Measurements from ENCODE around the gene RARB. TPM values are rescaled to one million over a fixed set of nuclear protein-coding genes. Genes with fewer than 3 reads are reported as not detected.
A peak's percentile ranks its signal among the peaks of the same experiment; 100 is the strongest.

The RARB gene
- total RNA-seq, 1 donor from 2014 or later = 1.8 TPM

- H3K4me3 ChIP-seq = no peak overlapping the region
- H3K4me2 ChIP-seq = no peak overlapping the region
- no peak overlapping the region for H2AFZ ChIP-seq (replicated peaks)
- Mint-ChIP-seq H3K36me3 (no peaks in the 10 kb centered on the region), H3K4me3 (no peak overlapping the region), H3K9me3 (no peaks in the 10 kb centered on the region), H3K27me3 (ENCODE audit: insufficient read depth, low read depth) (peaks cover 12% of the 10 kb centered on the region), H3K4me1 (peaks cover 36% of the 10 kb centered on the region), H3K27ac (no peak overlapping the region)
- TF ChIP-seq CTCF (IDR thresholded peaks at IDR 0.05) (no peak), EZH2 (IDR thresholded peaks at IDR 0.05) (no peak), EZH2phosphoT487 (IDR thresholded peaks at IDR 0.05) (no peak)
- H3K79me2 ChIP-seq (ENCODE audit: low read depth) = no peaks in the 10 kb centered on the region
- H3F3A ChIP-seq (ENCODE audit: low read depth) = no peaks in the 10 kb centered on the region
- no peaks in the 10 kb centered on the region for H3K36me3 ChIP-seq
- no peak overlapping the region for H3K27ac ChIP-seq
- H3K9ac ChIP-seq = no peak overlapping the region
- no peaks in the 10 kb centered on the region for H3K4me1 ChIP-seq
- H3K9me3 ChIP-seq (ENCODE audit: low read depth) = no peaks in the 10 kb centered on the region
- no peaks in the 10 kb centered on the region for H4K20me1 ChIP-seq (ENCODE audit: low read depth)
- no peaks in the 10 kb centered on the region for H3K27me3 ChIP-seq
- DNase-seq (ENCODE audit: low spot score) = no peak
Observed at GRCh38 chr3:25584011-25584789, 156.1 kb downstream of the RARB start.

GRCh38 chr3:25585361-25586166 is 157.5 kb downstream of the RARB start:
- TF ChIP-seq CTCF (IDR thresholded peaks at IDR 0.05) (no peak), EZH2 (IDR thresholded peaks at IDR 0.05) (no peak), EZH2phosphoT487 (IDR thresholded peaks at IDR 0.05) (no peak)
- H3K27ac Mint-ChIP-seq = peak overlapping the region; percentile 38
- Histone ChIP-seq H3F3A (ENCODE audit: low read depth) (no peaks in the 10 kb centered on the region), H3K27me3 (no peaks in the 10 kb centered on the region), H3K9ac (no peak overlapping the region), H3K36me3 (no peaks in the 10 kb centered on the region), H3K4me2 (no peak overlapping the region), H4K20me1 (ENCODE audit: low read depth) (no peaks in the 10 kb centered on the region), H3K9me3 (ENCODE audit: low read depth) (no peaks in the 10 kb centered on the region), H3K4me1 (no peaks in the 10 kb centered on the region), H3K4me3 (no peak overlapping the region), H3K27ac (no peak overlapping the region), H2AFZ (replicated peaks) (no peak overlapping the region), H3K79me2 (ENCODE audit: low read depth) (no peaks in the 10 kb centered on the region)
- H3K4me1 Mint-ChIP-seq = peaks cover 34% of the 10 kb centered on the region
- no peak overlapping the region for H3K4me3 Mint-ChIP-seq
- no peak for DNase-seq (ENCODE audit: low spot score)
- peaks cover 10% of the 10 kb centered on the region for H3K27me3 Mint-ChIP-seq (ENCODE audit: insufficient read depth, low read depth)
- H3K36me3 Mint-ChIP-seq = no peaks in the 10 kb centered on the region
- H3K9me3 Mint-ChIP-seq = no peaks in the 10 kb centered on the region

GRCh38 chr3:25586167-25586505 is 158.1 kb downstream of the RARB start:
- Mint-ChIP-seq H3K9me3 (no peaks in the 10 kb centered on the region), H3K4me1 (peaks cover 34% of the 10 kb centered on the region), H3K27ac (peak overlapping the region; percentile 38), H3K27me3 (ENCODE audit: insufficient read depth, low read depth) (peaks cover 10% of the 10 kb centered on the region), H3K36me3 (no peaks in the 10 kb centered on the region), H3K4me3 (no peak overlapping the region)
- no peaks in the 10 kb centered on the region for H3K9me3 ChIP-seq (ENCODE audit: low read depth)
- TF ChIP-seq EZH2 (IDR thresholded peaks at IDR 0.05) = no peak
- no peak overlapping the region for H2AFZ ChIP-seq (replicated peaks)
- H3K4me3 ChIP-seq = no peak overlapping the region
- H3K79me2 ChIP-seq (ENCODE audit: low read depth) = no peaks in the 10 kb centered on the region
- no peaks in the 10 kb centered on the region for H3K4me1 ChIP-seq
- no peaks in the 10 kb centered on the region for H3F3A ChIP-seq (ENCODE audit: low read depth)
- H3K9ac ChIP-seq = no peak overlapping the region
- H4K20me1 ChIP-seq (ENCODE audit: low read depth) = no peaks in the 10 kb centered on the region
- H3K36me3 ChIP-seq = no peaks in the 10 kb centered on the region
- no peak overlapping the region for H3K4me2 ChIP-seq
- DNase-seq (ENCODE audit: low spot score) = no peak
- no peak overlapping the region for H3K27ac ChIP-seq
- no peaks in the 10 kb centered on the region for H3K27me3 ChIP-seq

- H3K9me3 ChIP-seq (ENCODE audit: low read depth) = no peaks in the 10 kb centered on the region
- no peak overlapping the region for H3K4me3 ChIP-seq
- Mint-ChIP-seq H3K36me3 (no peaks in the 10 kb centered on the region), H3K4me1 (peaks cover 33% of the 10 kb centered on the region), H3K4me3 (no peak overlapping the region), H3K27me3 (ENCODE audit: insufficient read depth, low read depth) (peaks cover 12% of the 10 kb centered on the region), H3K9me3 (no peaks in the 10 kb centered on the region), H3K27ac (no peak overlapping the region)
- no peak overlapping the region for H3K4me2 ChIP-seq
- no peaks in the 10 kb centered on the region for H3K79me2 ChIP-seq (ENCODE audit: low read depth)
- H3F3A ChIP-seq (ENCODE audit: low read depth) = no peaks in the 10 kb centered on the region
- no peak overlapping the region for H3K9ac ChIP-seq
- no peaks in the 10 kb centered on the region for H3K4me1 ChIP-seq
- H3K27ac ChIP-seq = no peak overlapping the region
- H4K20me1 ChIP-seq (ENCODE audit: low read depth) = no peaks in the 10 kb centered on the region
- no peaks in the 10 kb centered on the region for H3K36me3 ChIP-seq
- TF ChIP-seq EZH2 (IDR thresholded peaks at IDR 0.05) (no peak), EZH2phosphoT487 (IDR thresholded peaks at IDR 0.05) (no peak), CTCF (IDR thresholded peaks at IDR 0.05) (no peak)
- no peak overlapping the region for H2AFZ ChIP-seq (replicated peaks)
- no peaks in the 10 kb centered on the region for H3K27me3 ChIP-seq
- no peak for DNase-seq (ENCODE audit: low spot score)
Observed at GRCh38 chr3:25586553-25586952, 158.5 kb downstream of the RARB start.
